ENCODE measurements around the gene PARP16.
A peak's percentile ranks its signal among the peaks of the same experiment; 100 is the strongest.

PARP16 gene

GRCh38 chr15:65258375-65259262, 28.1 kb downstream of the PARP16 start:
- in situ Hi-C loops (cut with MboI; ENCODE audit: low pct_unique_long_range_greater_than_20kb, low sequenced_read_pairs, unreplicated experiment) = no loop called here
- no peak for TF ChIP-seq CTCF (IDR thresholded peaks at IDR 0.05; ENCODE audit: extremely low read depth, insufficient read depth, missing control alignments)
- no peak for DNase-seq (ENCODE audit: low spot score)

GRCh38 chr15:65255486-65256140, 31.1 kb downstream of the PARP16 start:
- TF ChIP-seq CTCF (IDR thresholded peaks at IDR 0.05; ENCODE audit: extremely low read depth, insufficient read depth, missing control alignments) = no peak
- in situ Hi-C loops (cut with MboI; ENCODE audit: low pct_unique_long_range_greater_than_20kb, low sequenced_read_pairs, unreplicated experiment) = no loop called here
- DNase-seq (ENCODE audit: low spot score) = no peak

- in situ Hi-C loops (cut with MboI; ENCODE audit: low pct_unique_long_range_greater_than_20kb, low sequenced_read_pairs, unreplicated experiment) = no loop called here
- DNase-seq (ENCODE audit: low spot score) = no peak
- TF ChIP-seq CTCF (IDR thresholded peaks at IDR 0.05; ENCODE audit: extremely low read depth, insufficient read depth, missing control alignments) = no peak
Measured at GRCh38 chr15:65254758-65255157, 31.9 kb downstream of the PARP16 start.

GRCh38 chr15:65254356-65254755, 32.3 kb downstream of the PARP16 start:
- TF ChIP-seq CTCF (IDR thresholded peaks at IDR 0.05; ENCODE audit: extremely low read depth, insufficient read depth, missing control alignments) = no peak
- DNase-seq (ENCODE audit: low spot score) = no peak
- in situ Hi-C loops (cut with MboI; ENCODE audit: low pct_unique_long_range_greater_than_20kb, low sequenced_read_pairs, unreplicated experiment) = no loop called here

GRCh38 chr15:65249641-65250040, 37.0 kb downstream of the PARP16 start:
- in situ Hi-C loops (cut with MboI; ENCODE audit: low pct_unique_long_range_greater_than_20kb, low sequenced_read_pairs, unreplicated experiment) = no loop called here
- peak; percentile 75 for DNase-seq (ENCODE audit: low spot score)
- no peak for TF ChIP-seq CTCF (IDR thresholded peaks at IDR 0.05; ENCODE audit: extremely low read depth, insufficient read depth, missing control alignments)

GRCh38 chr15:65248511-65249255, 38.0 kb downstream of the PARP16 start:
- DNase-seq (ENCODE audit: low spot score) = no peak
- in situ Hi-C loops (cut with MboI; ENCODE audit: low pct_unique_long_range_greater_than_20kb, low sequenced_read_pairs, unreplicated experiment) = no loop called here
- no peak for TF ChIP-seq CTCF (IDR thresholded peaks at IDR 0.05; ENCODE audit: extremely low read depth, insufficient read depth, missing control alignments)
